ENCODE results near the gene PHB1. TPM values are rescaled to one million over a fixed set of nuclear protein-coding genes. Genes with fewer than 3 reads are reported as not detected.
"Not testable (repeated sequence)": the region's sequence is repeated elsewhere in the genome, so short reads cannot be mapped to it uniquely, and the experiment has no call there.

PHB1 gene
- total and polyA plus RNA-seq, 5 donors from 2014 or later: 47.8 to 160 (median 137) TPM

DNA sequence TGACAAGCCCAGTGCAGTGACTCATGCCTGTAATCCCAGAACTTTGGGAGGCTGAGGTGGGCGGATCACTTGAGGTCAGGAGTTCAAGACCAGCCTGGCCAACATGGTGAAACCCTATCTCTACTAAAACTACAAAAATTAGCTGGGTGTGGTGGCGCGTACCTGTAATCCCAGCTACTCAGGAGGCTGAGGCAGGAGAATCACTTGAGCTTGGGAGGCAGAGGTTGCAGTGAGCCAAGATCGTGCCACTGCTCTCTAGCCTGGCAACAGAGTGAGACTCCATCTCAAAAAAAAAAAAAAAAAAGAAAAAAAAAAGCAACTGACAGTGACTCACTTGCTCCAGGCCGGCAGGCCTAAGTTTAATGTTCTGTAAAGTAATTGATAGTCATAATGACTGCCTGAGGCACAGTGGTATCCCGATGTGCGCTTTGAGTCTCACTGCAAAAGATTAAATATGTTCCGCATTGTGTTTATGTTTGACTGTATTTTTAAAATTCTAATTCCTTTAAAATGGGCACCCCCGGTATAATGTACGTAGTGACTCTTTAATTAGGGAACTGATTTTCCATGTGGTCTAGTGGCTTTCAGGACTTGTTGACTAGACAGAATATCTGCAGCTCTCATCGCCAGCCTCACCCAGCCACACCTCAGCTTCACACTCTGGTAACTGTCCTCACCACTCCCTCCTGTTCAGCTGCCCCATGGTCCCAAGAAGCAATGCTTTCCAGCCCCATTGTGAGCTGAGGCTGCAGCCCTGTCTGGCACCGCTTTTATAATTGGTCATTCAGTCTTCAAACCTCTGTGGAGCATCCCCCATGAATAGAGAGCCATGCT is 25.0 kb downstream of the PHB1 start:
- Histone ChIP-seq H3K27ac (ENCODE audit: insufficient read depth, low read length, poor library complexity, severe bottlenecking) (peak overlapping the region; percentile 68), H3K4me3 (ENCODE audit: low read depth, low read length) (peak overlapping the region; percentile 26), H3K4me1 (ENCODE audit: control insufficient read depth, insufficient read depth, low read length, poor library complexity, severe bottlenecking) (peaks cover 46% of the 10 kb centered on the region)
- not testable (repeated sequence) for DNase-seq; ATAC-seq (ENCODE audit: low read depth in 2 of 2); H3K27me3 ChIP-seq (ENCODE audit: control insufficient read depth, insufficient read depth, low read length); H3K27me3 Mint-ChIP-seq; H3K36me3 ChIP-seq (ENCODE audit: control insufficient read depth, insufficient read depth, low read length); H3K9me3 Mint-ChIP-seq; H3K9me3 ChIP-seq (ENCODE audit: control insufficient read depth in 2 of 2, low read length in 2 of 2); H3K36me3 Mint-ChIP-seq
- peaks cover 24 to 57% (median 43%) of the 10 kb centered on the region in 4 donors for H3K4me1 Mint-ChIP-seq
- peak overlapping the region; percentile 29 to 89 (median 68) for H3K4me3 Mint-ChIP-seq
- peak overlapping the region; percentile 85 to 99 (median 96) for H3K27ac Mint-ChIP-seq

DNA sequence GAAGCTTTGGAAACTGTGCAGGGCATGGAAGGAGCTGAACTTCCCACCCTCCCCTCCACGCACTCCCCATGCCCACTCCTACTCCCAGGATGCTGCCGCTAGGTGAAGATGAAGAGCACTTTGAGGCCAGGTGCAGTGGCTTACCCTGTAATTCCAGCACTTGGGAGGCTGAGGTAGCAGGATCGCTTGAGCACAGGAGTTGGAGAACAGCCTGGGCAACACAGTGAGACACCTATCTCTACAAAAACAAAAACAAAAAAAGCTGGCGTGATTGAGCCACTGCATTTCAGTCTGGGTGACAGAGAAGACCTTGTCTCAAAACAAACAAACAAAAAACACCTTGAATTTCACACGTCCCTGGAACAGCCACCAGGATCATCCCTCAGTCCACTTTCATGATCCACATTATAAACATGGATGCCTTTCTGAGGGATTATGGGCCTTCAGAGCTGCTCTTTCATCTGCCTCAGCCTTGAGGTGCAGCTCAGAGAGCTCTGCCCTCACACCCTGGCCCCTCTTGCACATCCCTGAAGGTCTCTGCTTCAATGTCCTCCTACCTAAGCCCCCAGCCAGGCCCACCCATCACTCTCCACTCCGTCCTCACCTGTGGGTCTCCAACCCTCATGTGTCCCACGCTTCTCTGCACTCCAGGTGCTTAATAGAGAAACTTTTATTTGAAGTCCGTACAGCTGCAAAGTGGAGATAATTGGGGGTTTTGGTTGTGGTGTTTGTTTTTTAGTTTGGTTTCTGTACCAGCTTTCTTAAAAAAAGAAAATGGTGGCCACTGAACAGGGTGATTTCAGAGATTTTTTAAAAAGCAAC is 25.8 kb downstream of the PHB1 start:
- Histone ChIP-seq H3K9me3 (ENCODE audit: control insufficient read depth in 2 of 2, low read length in 2 of 2) (no peaks in the 10 kb centered on the region), H3K36me3 (ENCODE audit: control insufficient read depth, insufficient read depth, low read length) (no peaks in the 10 kb centered on the region), H3K27me3 (ENCODE audit: control insufficient read depth, insufficient read depth, low read length) (no peaks in the 10 kb centered on the region), H3K4me3 (ENCODE audit: low read depth, low read length) (peak overlapping the region; percentile 59), H3K4me1 (ENCODE audit: control insufficient read depth, insufficient read depth, low read length, poor library complexity, severe bottlenecking) (peaks cover 45% of the 10 kb centered on the region), H3K27ac (ENCODE audit: insufficient read depth, low read length, poor library complexity, severe bottlenecking) (peak overlapping the region; percentile 68)
- Mint-ChIP-seq H3K4me3 (peak overlapping the region; percentile 47 to 89 (median 61)), H3K27ac (peak overlapping the region; percentile 85 to 99 (median 96)), H3K4me1 (peaks cover 24 to 53% (median 41%) of the 10 kb centered on the region in 4 donors), H3K9me3 (peaks cover 0 to under 1% (median 0%) of the 10 kb centered on the region in 7 donors), H3K36me3 (no peaks in the 10 kb centered on the region), H3K27me3 (peaks cover 4% of the 10 kb centered on the region)
- DNase-seq: no peak
- no peak for ATAC-seq (ENCODE audit: low read depth in 2 of 2)

DNA sequence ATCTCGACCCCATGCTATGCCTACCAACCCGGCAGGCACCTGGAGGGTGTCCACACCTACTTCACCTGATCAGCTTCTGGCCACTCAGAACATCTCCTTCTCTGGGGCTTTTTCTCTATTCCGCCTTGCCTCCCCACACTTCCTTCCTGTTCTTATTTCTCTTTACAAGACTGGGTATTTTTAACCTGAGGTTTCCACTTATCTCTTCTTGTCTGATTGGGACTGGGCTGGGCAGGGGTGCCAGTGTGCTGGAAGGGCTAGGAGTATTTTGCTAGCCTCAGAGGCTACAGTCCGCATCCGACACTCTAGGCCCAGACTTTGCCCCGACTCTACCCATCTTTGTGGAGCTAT is 26.4 kb downstream of the PHB1 start:
- Mint-ChIP-seq H3K27me3 (peaks cover 4% of the 10 kb centered on the region), H3K4me1 (peaks cover 24 to 50% (median 41%) of the 10 kb centered on the region in 4 donors), H3K36me3 (no peaks in the 10 kb centered on the region), H3K9me3 (peaks cover 0 to 2% (median 0%) of the 10 kb centered on the region in 7 donors), H3K27ac (peak overlapping the region; percentile 85 to 99 (median 96)), H3K4me3 (peak overlapping the region; percentile 47 to 89 (median 61))
- Histone ChIP-seq H3K4me1 (ENCODE audit: control insufficient read depth, insufficient read depth, low read length, poor library complexity, severe bottlenecking) (peaks cover 45% of the 10 kb centered on the region), H3K4me3 (ENCODE audit: low read depth, low read length) (peak overlapping the region; percentile 59), H3K27me3 (ENCODE audit: control insufficient read depth, insufficient read depth, low read length) (no peaks in the 10 kb centered on the region), H3K27ac (ENCODE audit: insufficient read depth, low read length, poor library complexity, severe bottlenecking) (peak overlapping the region; percentile 68), H3K9me3 (ENCODE audit: control insufficient read depth in 2 of 2, low read length in 2 of 2) (no peaks in the 10 kb centered on the region), H3K36me3 (ENCODE audit: control insufficient read depth, insufficient read depth, low read length) (no peaks in the 10 kb centered on the region)
- ATAC-seq (ENCODE audit: low read depth in 2 of 2) (peak; percentile 78 to 85), DNase-seq (peak in 2 of 3 donors; percentile 55 to 79)

DNA sequence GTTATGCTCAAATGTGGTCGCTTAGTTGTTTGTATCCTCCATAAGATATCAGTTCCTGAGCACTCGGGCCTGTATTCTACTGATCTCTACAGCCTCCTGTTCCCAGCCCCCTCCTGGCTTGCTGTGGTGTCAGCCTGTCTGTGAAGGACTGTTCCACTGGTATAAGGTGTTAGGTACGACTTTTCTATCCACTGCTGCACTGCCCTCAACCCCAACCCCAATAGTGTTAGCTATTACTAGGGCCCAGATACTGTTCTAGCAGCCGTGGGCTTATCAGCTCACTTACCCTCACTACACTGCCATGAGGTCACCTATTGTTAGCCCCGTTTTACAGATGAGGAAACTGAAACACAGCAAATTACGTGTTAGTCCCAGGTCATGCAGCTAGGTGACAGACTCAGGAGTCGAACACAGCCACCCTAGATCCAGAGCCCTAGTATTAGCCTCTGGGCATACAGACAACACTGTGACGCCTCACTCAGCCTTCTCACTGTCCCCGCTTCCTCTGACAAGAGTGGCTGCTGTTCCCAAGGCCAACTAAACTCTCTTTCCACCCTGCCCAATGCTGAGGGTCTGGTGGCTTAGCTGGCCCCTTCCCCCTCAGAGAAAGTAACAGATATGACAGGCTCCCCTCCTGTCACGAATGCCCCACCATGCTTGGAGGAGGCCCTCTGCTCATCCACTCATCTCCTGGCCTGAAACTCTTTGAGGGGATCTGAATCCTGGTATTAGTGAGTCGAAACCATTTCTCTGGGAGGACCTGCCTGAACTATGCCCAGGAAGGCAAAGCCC is 27.0 kb downstream of the PHB1 start:
- Histone ChIP-seq H3K4me1 (ENCODE audit: control insufficient read depth, insufficient read depth, low read length, poor library complexity, severe bottlenecking) (peaks cover 45% of the 10 kb centered on the region), H3K27me3 (ENCODE audit: control insufficient read depth, insufficient read depth, low read length) (no peaks in the 10 kb centered on the region), H3K36me3 (ENCODE audit: control insufficient read depth, insufficient read depth, low read length) (no peaks in the 10 kb centered on the region), H3K27ac (ENCODE audit: insufficient read depth, low read length, poor library complexity, severe bottlenecking) (peak overlapping the region; percentile 68), H3K9me3 (ENCODE audit: control insufficient read depth in 2 of 2, low read length in 2 of 2) (no peaks in the 10 kb centered on the region), H3K4me3 (ENCODE audit: low read depth, low read length) (peak overlapping the region; percentile 59)
- Mint-ChIP-seq H3K27ac (peak overlapping the region; percentile 85 to 99 (median 96)), H3K4me1 (peaks cover 24 to 50% (median 41%) of the 10 kb centered on the region in 4 donors), H3K36me3 (no peaks in the 10 kb centered on the region), H3K4me3 (peak overlapping the region; percentile 47 to 89 (median 61)), H3K9me3 (peaks cover 0 to 2% (median 0%) of the 10 kb centered on the region in 7 donors), H3K27me3 (peaks cover 4% of the 10 kb centered on the region)
- DNase-seq (no peak), ATAC-seq (ENCODE audit: low read depth in 2 of 2) (peak; percentile 11 to 25)

DNA sequence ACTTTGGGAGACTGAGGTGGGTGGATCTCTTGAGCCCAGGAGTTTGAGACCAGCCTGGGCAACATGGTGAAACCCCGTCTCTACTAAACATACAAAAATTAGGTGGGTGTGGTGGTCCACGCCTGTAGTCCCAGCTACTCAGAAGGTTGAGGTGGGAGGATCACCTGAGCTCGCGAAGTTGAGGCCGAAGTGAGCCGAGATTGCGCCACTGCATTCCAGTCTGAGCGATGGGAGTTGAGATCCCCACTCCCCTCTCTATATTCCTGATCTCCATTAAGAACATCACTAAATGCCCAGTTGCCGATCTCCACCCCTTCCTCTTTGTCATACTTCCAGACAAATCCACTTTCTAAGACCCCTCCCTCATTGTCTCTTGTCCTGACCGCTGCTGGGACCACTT is 28.3 kb downstream of the PHB1 start:
- Histone ChIP-seq H3K27ac (ENCODE audit: insufficient read depth, low read length, poor library complexity, severe bottlenecking) (no peak overlapping the region), H3K4me1 (ENCODE audit: control insufficient read depth, insufficient read depth, low read length, poor library complexity, severe bottlenecking) (peaks cover 42% of the 10 kb centered on the region), H3K4me3 (ENCODE audit: low read depth, low read length) (no peak overlapping the region), H3K9me3 (ENCODE audit: control insufficient read depth in 2 of 2, low read length in 2 of 2) (no peaks in the 10 kb centered on the region), H3K36me3 (ENCODE audit: control insufficient read depth, insufficient read depth, low read length) (no peaks in the 10 kb centered on the region), H3K27me3 (ENCODE audit: control insufficient read depth, insufficient read depth, low read length) (no peaks in the 10 kb centered on the region)
- H3K36me3 Mint-ChIP-seq: no peaks in the 10 kb centered on the region
- DNase-seq (no peak), ATAC-seq (ENCODE audit: low read depth in 2 of 2) (no peak)
- no peak overlapping the region for H3K4me3 Mint-ChIP-seq
- peaks cover 0 to 2% (median 0%) of the 10 kb centered on the region in 7 donors for H3K9me3 Mint-ChIP-seq
- peaks cover 24 to 51% (median 40%) of the 10 kb centered on the region in 4 donors for H3K4me1 Mint-ChIP-seq
- H3K27me3 Mint-ChIP-seq: peaks cover 4% of the 10 kb centered on the region
- peak overlapping the region; percentile 1 to 51 (median 14) for H3K27ac Mint-ChIP-seq

DNA sequence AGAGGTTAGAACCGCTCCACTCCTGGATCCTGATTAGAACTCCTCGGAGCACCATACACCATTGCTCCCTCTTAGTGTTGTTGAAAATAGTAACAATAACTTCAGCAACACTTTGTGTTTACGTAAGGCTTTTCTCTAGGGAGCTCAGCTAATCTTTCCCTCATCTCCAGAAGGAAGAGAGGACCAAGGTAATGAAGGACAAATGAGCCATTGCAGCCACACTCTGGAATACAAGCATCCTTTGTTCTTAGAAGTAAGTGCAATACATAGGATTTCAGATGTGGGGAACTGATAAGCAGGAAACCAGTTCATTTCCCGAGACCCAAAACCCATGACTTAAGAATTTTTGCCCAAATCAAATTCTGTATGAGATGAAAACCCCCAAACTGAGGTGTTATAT is 29.7 kb downstream of the PHB1 start:
- no peak overlapping the region for H3K4me3 ChIP-seq (ENCODE audit: low read depth, low read length)
- H3K27me3 ChIP-seq (ENCODE audit: control insufficient read depth, insufficient read depth, low read length): no peaks in the 10 kb centered on the region
- Mint-ChIP-seq H3K9me3 (peaks cover 0 to 2% (median 0%) of the 10 kb centered on the region in 7 donors), H3K27me3 (no peaks in the 10 kb centered on the region), H3K27ac (no peak overlapping the region), H3K4me3 (no peak overlapping the region), H3K4me1 (peaks cover 11 to 37% (median 30%) of the 10 kb centered on the region in 4 donors), H3K36me3 (peaks cover 4% of the 10 kb centered on the region)
- ATAC-seq (ENCODE audit: low read depth in 2 of 2) (no peak), DNase-seq (no peak)
- H3K9me3 ChIP-seq (ENCODE audit: control insufficient read depth in 2 of 2, low read length in 2 of 2): no peaks in the 10 kb centered on the region
- H3K4me1 ChIP-seq (ENCODE audit: control insufficient read depth, insufficient read depth, low read length, poor library complexity, severe bottlenecking): peaks cover 28% of the 10 kb centered on the region
- no peaks in the 10 kb centered on the region for H3K36me3 ChIP-seq (ENCODE audit: control insufficient read depth, insufficient read depth, low read length)
- no peak overlapping the region for H3K27ac ChIP-seq (ENCODE audit: insufficient read depth, low read length, poor library complexity, severe bottlenecking)

DNA sequence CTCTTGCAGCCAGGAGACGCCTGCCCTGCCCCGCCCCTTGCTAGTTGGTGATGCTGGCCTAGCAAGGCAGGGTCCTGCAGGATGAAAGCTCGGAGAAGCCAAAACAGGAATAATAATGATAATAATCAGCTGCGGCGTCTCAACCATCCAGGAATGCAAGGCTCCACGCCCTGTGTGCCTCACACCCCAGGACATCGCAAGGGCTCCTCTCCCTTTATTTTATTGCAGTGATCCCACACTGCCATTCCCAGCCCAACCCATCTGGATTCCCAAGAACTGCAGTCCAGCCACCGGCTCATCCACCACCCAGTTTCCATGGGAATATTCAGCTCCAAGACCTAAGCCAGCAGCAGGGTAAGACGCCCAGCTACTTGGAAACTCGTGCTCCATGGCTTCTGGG is 31.6 kb downstream of the PHB1 start:
- Histone ChIP-seq H3K27ac (ENCODE audit: insufficient read depth, low read length, poor library complexity, severe bottlenecking) (no peak overlapping the region), H3K36me3 (ENCODE audit: control insufficient read depth, insufficient read depth, low read length) (no peaks in the 10 kb centered on the region), H3K9me3 (ENCODE audit: control insufficient read depth in 2 of 2, low read length in 2 of 2) (no peaks in the 10 kb centered on the region), H3K27me3 (ENCODE audit: control insufficient read depth, insufficient read depth, low read length) (no peaks in the 10 kb centered on the region), H3K4me3 (ENCODE audit: low read depth, low read length) (no peak overlapping the region), H3K4me1 (ENCODE audit: control insufficient read depth, insufficient read depth, low read length, poor library complexity, severe bottlenecking) (peaks cover 9% of the 10 kb centered on the region)
- H3K27me3 Mint-ChIP-seq: no peaks in the 10 kb centered on the region
- DNase-seq: no peak
- peaks cover 10 to 21% (median 15%) of the 10 kb centered on the region in 4 donors for H3K4me1 Mint-ChIP-seq
- peaks cover 15% of the 10 kb centered on the region for H3K36me3 Mint-ChIP-seq
- ATAC-seq (ENCODE audit: low read depth in 2 of 2): no peak
- H3K9me3 Mint-ChIP-seq: peaks cover 0 to 2% (median 0%) of the 10 kb centered on the region in 7 donors
- peak overlapping the region in 1 of 3 donors; percentile 69 for H3K27ac Mint-ChIP-seq
- no peak overlapping the region for H3K4me3 Mint-ChIP-seq
